HepG2 (cell line): ENCODE data around the gene TRAPPC3. TPM values are rescaled to one million over a fixed set of nuclear protein-coding genes. Genes with fewer than 3 reads are reported as not detected.

Source experiments
- CENPX ChIP-seq: sonication (generic); formaldehyde crosslinking; IDR thresholded peaks from 2 replicates; pipeline ENCODE4 v1.9.0; 2021; ENCODE audit warnings: mild to moderate bottlenecking, missing genetic modification reagents, moderate library complexity
- MBD4 ChIP-seq: IDR thresholded peaks from 2 replicates; pipeline ENCODE4 v1.6.1; 2012; ENCODE audit warnings: low read length, inconsistent platforms, borderline replicate concordance
- RERE ChIP-seq: IDR thresholded peaks from 2 replicates; pipeline ENCODE4 v1.6.1; 2016; ENCODE audit warnings: low read depth, missing genetic modification reagents, missing compliant biosample characterization
- ZMAT3 ChIP-seq: sonication (generic); formaldehyde crosslinking; conservative IDR thresholded peaks from 2 replicates; pipeline ENCODE4 v1.7.0; 2021; ENCODE audit warnings: missing genetic modification reagents
- ZNF382 ChIP-seq: sonication (generic); formaldehyde crosslinking; IDR thresholded peaks from 2 replicates; pipeline ENCODE4 v1.5.0; 2020; ENCODE audit warnings: missing genetic modification reagents, mild to moderate bottlenecking, borderline replicate concordance
- ZNF609 ChIP-seq: sonication (generic); formaldehyde crosslinking; IDR thresholded peaks from 2 replicates; pipeline ENCODE4 v1.4.0; 2020; ENCODE audit warnings: mild to moderate bottlenecking, missing genetic modification reagents, borderline replicate concordance
- polyA plus RNA-seq, 8 experiments: library from polyadenylated mRNA; depleted of rRNA in 3 of 8; stranded (reverse) in 7 of 8; unstranded in 1 of 8; fragments of >200 nt; fragmentation: Illumina TruSeq in 4 of 8; extraction: Trizol in 4 of 8; gene quantifications; 2 replicates each; pipeline versions ENCODE4 v1.2.1 to v1.2.3, GENCODE V29; 2011 to 2016; ENCODE audit warnings: low read depth in 4 of 8, missing spikeins in 1 of 8, mixed read lengths in 1 of 8; ENCODE audit not compliant: insufficient read depth in 1 of 8
- total RNA-seq, 5 experiments: library from RNA; depleted of rRNA; stranded (reverse); fragments of >200 nt; fragmentation: Illumina TruSeq; extraction: Trizol; gene quantifications; 2 replicates each; pipeline ENCODE4 v1.2.3, GENCODE V29; 2016; ENCODE audit warnings: low read depth in 1 of 5
- TF ChIP-seq, protein P1 (sequence below): sonication (generic); formaldehyde crosslinking; IDR thresholded peaks from 2 replicates; pipeline ENCODE4 v1.8.0; 2022; ENCODE audit warnings: missing genetic modification reagents, mild to moderate bottlenecking, moderate library complexity, borderline replicate concordance
- TF ChIP-seq, protein P2 (sequence below): sonication (generic); formaldehyde crosslinking; IDR thresholded peaks from 2 replicates; pipeline ENCODE4 v1.4.0; 2020; ENCODE audit warnings: missing genetic modification reagents
- TF ChIP-seq, protein P3 (sequence below): sonication (generic); formaldehyde crosslinking; IDR thresholded peaks from 2 replicates; pipeline ENCODE4 v1.4.0; 2020; ENCODE audit warnings: mild to moderate bottlenecking, missing genetic modification reagents

The TRAPPC3 gene
- total and polyA plus RNA-seq, 2 of the 13 experiments (the other 11 are each of a cell fraction or from before 2014, with no cell fraction given), result 53.7 to 62.4 TPM

- TF ChIP-seq, protein P1, sequence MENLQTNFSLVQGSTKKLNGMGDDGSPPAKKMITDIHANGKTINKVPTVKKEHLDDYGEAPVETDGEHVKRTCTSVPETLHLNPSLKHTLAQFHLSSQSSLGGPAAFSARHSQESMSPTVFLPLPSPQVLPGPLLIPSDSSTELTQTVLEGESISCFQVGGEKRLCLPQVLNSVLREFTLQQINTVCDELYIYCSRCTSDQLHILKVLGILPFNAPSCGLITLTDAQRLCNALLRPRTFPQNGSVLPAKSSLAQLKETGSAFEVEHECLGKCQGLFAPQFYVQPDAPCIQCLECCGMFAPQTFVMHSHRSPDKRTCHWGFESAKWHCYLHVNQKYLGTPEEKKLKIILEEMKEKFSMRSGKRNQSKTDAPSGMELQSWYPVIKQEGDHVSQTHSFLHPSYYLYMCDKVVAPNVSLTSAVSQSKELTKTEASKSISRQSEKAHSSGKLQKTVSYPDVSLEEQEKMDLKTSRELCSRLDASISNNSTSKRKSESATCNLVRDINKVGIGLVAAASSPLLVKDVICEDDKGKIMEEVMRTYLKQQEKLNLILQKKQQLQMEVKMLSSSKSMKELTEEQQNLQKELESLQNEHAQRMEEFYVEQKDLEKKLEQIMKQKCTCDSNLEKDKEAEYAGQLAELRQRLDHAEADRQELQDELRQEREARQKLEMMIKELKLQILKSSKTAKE (CRISPR knock-in tag), result no peak
- TF ChIP-seq, protein P2, sequence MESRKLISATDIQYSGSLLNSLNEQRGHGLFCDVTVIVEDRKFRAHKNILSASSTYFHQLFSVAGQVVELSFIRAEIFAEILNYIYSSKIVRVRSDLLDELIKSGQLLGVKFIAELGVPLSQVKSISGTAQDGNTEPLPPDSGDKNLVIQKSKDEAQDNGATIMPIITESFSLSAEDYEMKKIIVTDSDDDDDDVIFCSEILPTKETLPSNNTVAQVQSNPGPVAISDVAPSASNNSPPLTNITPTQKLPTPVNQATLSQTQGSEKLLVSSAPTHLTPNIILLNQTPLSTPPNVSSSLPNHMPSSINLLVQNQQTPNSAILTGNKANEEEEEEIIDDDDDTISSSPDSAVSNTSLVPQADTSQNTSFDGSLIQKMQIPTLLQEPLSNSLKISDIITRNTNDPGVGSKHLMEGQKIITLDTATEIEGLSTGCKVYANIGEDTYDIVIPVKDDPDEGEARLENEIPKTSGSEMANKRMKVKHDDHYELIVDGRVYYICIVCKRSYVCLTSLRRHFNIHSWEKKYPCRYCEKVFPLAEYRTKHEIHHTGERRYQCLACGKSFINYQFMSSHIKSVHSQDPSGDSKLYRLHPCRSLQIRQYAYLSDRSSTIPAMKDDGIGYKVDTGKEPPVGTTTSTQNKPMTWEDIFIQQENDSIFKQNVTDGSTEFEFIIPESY (CRISPR knock-in tag), result no peak
- TF ChIP-seq CENPX (CRISPR knock-in tag) (no peak), ZMAT3 (CRISPR knock-in tag) (no peak), ZNF609 (no peak), ZNF382 (no peak), MBD4 (no peak), RERE (CRISPR knock-in tag) (no peak)
- TF ChIP-seq, protein P3, sequence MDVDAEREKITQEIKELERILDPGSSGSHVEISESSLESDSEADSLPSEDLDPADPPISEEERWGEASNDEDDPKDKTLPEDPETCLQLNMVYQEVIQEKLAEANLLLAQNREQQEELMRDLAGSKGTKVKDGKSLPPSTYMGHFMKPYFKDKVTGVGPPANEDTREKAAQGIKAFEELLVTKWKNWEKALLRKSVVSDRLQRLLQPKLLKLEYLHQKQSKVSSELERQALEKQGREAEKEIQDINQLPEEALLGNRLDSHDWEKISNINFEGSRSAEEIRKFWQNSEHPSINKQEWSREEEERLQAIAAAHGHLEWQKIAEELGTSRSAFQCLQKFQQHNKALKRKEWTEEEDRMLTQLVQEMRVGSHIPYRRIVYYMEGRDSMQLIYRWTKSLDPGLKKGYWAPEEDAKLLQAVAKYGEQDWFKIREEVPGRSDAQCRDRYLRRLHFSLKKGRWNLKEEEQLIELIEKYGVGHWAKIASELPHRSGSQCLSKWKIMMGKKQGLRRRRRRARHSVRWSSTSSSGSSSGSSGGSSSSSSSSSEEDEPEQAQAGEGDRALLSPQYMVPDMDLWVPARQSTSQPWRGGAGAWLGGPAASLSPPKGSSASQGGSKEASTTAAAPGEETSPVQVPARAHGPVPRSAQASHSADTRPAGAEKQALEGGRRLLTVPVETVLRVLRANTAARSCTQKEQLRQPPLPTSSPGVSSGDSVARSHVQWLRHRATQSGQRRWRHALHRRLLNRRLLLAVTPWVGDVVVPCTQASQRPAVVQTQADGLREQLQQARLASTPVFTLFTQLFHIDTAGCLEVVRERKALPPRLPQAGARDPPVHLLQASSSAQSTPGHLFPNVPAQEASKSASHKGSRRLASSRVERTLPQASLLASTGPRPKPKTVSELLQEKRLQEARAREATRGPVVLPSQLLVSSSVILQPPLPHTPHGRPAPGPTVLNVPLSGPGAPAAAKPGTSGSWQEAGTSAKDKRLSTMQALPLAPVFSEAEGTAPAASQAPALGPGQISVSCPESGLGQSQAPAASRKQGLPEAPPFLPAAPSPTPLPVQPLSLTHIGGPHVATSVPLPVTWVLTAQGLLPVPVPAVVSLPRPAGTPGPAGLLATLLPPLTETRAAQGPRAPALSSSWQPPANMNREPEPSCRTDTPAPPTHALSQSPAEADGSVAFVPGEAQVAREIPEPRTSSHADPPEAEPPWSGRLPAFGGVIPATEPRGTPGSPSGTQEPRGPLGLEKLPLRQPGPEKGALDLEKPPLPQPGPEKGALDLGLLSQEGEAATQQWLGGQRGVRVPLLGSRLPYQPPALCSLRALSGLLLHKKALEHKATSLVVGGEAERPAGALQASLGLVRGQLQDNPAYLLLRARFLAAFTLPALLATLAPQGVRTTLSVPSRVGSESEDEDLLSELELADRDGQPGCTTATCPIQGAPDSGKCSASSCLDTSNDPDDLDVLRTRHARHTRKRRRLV, result no peak
These were observed 15.1 kb upstream of the TRAPPC3 start (continued) for GRCh38 chr1:36164361-36164760.
